CD4-positive, alpha-beta T cell treated with Interleukin-21 for 1 hour (primary cell): ENCODE results near the gene SHANK1.
"Not testable (repeated sequence)": the region's sequence is repeated elsewhere in the genome, so short reads cannot be mapped to it uniquely, and the experiment has no call there.

ENCODE experiments used
- DNase-seq: peaks from one replicate; pipeline ENCODE4 v3.0.0-alpha.2; 2020

Gene SHANK1

GRCh38 chr19:50632151-50632835 is 87.3 kb downstream of the SHANK1 start:
- DNase-seq, result no peak

DNA sequence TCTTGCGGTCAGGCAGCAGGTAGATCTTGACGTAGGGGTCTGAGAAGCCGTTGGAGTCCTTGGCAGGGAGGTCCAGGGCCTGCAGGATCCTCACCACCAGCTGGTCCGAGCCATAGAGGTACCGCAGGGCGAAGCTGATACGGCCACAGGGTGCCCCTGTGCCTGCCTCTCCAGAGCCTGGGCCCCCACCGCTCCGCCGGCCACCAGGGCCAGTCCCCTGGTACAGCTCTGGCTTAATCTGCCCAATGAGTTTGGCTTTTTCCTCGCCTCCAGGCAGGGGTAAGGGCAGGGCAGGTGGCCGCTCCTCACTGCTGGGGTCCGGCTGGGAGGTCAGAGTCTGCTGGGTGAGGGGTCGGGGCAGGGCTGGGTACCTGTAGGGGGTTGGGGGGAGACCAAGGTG is 89.8 kb downstream of the SHANK1 start:
- no peak for DNase-seq

DNA sequence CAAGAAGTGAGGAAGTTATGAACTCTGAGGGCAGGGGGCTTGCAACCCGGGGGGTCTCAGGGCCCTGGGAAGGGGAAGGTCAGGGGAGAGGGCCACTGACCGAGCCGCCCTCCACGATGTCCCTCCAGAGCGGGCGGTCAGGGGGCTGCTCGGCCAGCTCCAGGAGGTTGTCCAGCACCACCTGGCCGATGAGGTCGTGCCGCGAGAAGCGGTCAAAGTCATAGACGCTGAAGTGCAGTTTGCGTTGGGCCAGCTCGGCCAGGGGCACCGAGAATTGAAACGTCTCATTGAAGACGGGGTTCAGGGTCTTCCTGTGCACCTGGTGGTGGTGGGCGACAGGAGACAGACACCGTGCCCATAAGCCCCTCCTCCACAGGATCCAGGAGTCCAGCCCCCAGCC is 90.4 kb downstream of the SHANK1 start:
- no peak for DNase-seq

- no peak for DNase-seq
Measured at GRCh38 chr19:50628551-50628950, 91.1 kb downstream of the SHANK1 start.

DNA sequence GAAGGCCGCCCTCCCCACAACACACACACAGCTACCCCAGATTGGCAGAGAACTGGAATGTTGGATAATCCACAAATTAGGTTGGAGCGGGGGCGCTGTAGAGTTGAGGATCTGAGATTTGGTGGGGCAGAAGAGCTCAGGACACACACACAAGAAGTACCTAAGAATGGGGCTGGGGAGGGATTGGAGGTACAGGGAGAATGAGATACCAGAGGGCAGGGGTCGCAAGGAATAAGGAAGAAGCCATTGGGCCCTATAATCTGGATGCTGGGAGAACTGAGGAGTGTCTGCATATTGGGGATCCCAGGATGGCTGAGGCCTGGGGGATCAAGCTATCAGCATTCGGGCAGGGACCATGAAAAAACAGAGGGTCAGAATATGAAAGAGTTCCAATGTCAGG is 91.5 kb downstream of the SHANK1 start:
- no peak for DNase-seq

- no peak for DNase-seq
Measured at GRCh38 chr19:50626795-50627194, 92.8 kb downstream of the SHANK1 start.

DNA sequence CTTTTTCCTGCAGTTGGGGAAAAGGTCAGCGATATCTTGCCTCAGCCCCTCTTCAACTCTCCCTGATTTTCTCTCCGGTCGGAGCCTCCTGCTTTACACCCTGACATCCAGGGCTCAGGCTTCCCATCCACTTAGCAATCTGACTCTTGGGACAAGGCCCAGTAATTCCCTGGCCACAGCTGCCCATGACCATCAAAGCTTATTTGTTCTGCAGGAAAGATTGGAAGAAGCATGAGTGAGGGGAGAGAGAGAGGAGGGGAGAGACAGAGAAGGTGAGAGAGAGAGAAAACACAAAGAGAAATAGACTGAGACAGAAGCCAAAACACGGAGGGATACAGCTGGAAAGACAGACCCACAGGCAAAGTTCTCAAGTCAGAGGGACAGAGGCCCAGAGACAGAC is 93.6 kb downstream of the SHANK1 start:
- no peak for DNase-seq

DNA sequence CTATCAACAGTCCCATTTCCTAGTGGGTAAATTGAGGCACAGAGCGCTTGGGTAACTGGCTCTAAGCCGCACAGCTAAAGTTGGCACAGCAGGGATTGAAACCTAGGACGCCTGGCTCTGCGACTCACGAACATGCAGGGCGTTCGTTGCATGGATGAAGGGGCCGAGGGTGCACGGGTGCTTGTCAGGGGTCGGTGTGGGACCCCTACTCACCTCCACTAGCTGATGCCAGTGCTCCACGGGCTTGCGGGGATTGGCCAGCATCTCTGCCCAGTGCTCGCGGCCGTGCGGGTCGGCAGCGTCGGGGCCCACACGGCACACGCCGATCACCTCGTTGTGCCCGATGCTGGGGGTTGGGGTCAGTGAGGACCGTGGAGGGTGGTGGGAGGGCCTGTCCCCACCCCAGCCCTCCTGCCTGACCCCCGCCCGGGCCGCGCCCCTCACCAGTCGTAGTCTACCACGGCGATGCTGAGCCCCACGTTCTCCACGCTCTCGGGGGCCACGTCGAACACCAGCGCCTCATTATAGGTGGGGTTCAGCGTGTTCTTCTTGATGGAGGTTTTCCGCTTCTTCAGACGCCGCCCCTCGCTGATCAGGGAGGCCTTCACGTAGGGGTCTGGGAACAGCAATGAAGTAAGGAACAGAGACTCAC is 94.5 kb downstream of the SHANK1 start:
- DNase-seq, result no peak

DNA sequence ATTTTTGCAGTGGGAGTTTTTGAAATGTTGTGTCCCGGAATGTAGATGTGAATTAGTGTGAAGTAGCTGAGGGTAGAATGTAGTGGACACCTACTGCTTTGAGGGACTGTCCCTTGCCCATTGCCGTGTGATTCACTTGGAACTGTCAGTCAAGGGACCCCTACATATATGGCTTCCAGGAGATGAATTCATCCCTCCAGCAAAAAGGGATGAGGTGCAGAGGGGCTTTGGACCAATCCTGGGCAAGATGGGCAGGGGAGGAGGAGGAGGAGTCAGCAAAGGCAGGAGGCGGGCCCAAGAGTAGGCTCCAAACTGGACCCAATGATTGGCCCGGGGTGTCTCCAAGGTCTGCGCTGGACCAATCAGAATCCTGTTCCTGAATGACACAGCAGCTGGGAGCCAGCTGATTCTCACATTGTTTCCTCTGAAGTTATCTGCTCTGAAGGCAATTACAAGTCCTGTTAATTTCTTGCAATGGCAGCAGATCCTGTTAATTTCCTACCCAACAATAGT is 99.2 kb downstream of the SHANK1 start:
- not testable (repeated sequence) for DNase-seq

GRCh38 chr19:50619184-50619583 is 100.4 kb downstream of the SHANK1 start:
- not testable (repeated sequence) for DNase-seq

DNA sequence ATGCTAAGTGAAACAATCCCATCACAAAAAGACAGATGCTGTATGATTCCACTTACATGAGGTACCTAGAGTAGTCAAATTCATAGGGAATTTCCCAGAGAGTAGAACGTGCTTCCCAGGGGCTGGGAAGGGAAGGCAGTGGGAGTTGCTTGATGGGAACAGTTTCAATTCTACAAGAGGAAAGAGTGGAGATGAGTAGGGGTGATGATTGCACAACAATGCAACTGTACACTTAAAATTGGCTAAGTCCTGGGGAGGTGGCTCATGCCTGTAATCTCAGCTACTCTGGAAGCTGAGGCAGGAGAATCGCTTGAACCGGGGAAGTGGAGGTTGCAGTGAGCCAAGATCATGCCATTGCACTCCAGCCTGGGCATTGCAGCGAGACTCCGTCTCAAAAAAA is 101.2 kb downstream of the SHANK1 start:
- not testable (repeated sequence) for DNase-seq

DNA sequence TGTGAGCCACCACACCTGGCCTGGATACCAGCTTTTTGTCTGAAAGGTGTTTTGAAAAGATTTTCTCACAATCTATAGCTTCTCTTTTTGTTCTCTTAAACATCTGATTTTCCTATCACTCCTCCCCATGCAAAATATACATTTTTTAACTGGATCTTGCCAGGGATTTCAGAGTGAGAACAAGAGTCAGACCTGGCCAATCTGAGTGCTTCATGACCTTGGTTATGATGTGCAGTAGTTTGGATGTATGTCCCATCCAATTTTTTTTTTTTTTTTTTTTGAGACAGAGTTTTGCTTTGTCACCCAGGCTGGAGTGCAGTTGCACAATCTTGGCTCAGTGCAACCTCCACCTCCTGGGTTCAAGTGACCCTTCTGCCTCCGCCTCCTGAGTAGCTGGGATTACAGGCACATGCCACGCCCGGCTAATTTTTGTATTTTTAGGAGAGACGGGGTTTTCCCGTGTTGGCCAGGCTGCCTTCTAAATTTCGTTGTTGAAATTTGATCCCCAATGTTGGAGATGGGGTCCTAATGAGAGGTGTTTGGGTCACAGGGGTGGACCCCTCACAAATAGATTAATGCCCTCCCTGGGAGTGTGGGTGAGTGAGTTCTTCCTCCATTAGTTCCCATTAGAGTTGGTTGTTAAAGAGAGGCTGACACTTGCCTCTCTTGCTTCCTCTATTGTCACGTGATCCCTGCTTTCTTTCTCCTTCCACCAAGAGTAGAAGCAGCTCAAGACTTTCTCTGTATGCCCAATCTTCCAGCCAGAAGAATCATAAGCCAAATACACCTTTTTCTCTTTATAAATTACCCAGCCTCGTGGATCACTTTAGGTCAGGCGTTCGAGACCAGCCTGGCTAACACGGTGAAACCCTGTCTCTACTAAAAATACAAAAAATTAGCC is 106.8 kb downstream of the SHANK1 start:
- DNase-seq, result not testable (repeated sequence)
